ENCODE results near the gene ARHGAP31.
A peak's percentile ranks its signal among the peaks of the same experiment; 100 is the strongest.
"Not testable (repeated sequence)": the region's sequence is repeated elsewhere in the genome, so short reads cannot be mapped to it uniquely, and the experiment has no call there.

ARHGAP31 gene, protein sequence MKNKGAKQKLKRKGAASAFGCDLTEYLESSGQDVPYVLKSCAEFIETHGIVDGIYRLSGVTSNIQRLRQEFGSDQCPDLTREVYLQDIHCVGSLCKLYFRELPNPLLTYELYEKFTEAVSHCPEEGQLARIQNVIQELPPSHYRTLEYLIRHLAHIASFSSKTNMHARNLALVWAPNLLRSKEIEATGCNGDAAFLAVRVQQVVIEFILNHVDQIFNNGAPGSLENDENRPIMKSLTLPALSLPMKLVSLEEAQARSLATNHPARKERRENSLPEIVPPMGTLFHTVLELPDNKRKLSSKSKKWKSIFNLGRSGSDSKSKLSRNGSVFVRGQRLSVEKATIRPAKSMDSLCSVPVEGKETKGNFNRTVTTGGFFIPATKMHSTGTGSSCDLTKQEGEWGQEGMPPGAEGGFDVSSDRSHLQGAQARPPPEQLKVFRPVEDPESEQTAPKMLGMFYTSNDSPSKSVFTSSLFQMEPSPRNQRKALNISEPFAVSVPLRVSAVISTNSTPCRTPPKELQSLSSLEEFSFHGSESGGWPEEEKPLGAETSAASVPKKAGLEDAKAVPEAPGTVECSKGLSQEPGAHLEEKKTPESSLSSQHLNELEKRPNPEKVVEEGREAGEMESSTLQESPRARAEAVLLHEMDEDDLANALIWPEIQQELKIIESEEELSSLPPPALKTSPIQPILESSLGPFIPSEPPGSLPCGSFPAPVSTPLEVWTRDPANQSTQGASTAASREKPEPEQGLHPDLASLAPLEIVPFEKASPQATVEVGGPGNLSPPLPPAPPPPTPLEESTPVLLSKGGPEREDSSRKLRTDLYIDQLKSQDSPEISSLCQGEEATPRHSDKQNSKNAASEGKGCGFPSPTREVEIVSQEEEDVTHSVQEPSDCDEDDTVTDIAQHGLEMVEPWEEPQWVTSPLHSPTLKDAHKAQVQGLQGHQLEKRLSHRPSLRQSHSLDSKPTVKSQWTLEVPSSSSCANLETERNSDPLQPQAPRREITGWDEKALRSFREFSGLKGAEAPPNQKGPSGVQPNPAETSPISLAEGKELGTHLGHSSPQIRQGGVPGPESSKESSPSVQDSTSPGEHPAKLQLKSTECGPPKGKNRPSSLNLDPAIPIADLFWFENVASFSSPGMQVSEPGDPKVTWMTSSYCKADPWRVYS (N-terminal part only)

GRCh38 chr3:119293871-119294695 lies at the start of gene ARHGAP31:
Gene ARHGAP31, plus strand, starts transcription at chr3:119294383. Its CDS starts 522 bp downstream, at chr3:119294905.
- FAIRE-seq = peak; percentile 89

GRCh38 chr3:119245778-119246177 lies 48.4 kb upstream of the ARHGAP31 start:
- DNase-seq (ENCODE audit: extremely low spot score, insufficient read length, low read depth) (no peak), FAIRE-seq (no peak)

More at GRCh38 chr3:119293871-119294695, at the start of gene ARHGAP31:
- DNase-seq (ENCODE audit: extremely low spot score, insufficient read length, low read depth) = peak; percentile 49

- no peak for FAIRE-seq
- DNase-seq (ENCODE audit: extremely low spot score, insufficient read length, low read depth) = no peak
Observed at GRCh38 chr3:119255214-119255613, 39.0 kb upstream of the ARHGAP31 start.

GRCh38 chr3:119257111-119257510 lies 37.1 kb upstream of the ARHGAP31 start:
- no peak for DNase-seq (ENCODE audit: extremely low spot score, insufficient read length, low read depth)

GRCh38 chr3:119257654-119258410 lies 36.4 kb upstream of the ARHGAP31 start:
- FAIRE-seq (peak; percentile 73), DNase-seq (ENCODE audit: extremely low spot score, insufficient read length, low read depth) (no peak)

More at GRCh38 chr3:119257111-119257510, 37.1 kb upstream of the ARHGAP31 start:
- no peak for FAIRE-seq

GRCh38 chr3:119258915-119259314 lies 35.3 kb upstream of the ARHGAP31 start:
- peak; percentile 90 for FAIRE-seq

GRCh38 chr3:119259821-119260220 lies 34.4 kb upstream of the ARHGAP31 start:
- FAIRE-seq (no peak), DNase-seq (ENCODE audit: extremely low spot score, insufficient read length, low read depth) (no peak)

More at GRCh38 chr3:119258915-119259314, 35.3 kb upstream of the ARHGAP31 start:
- no peak for DNase-seq (ENCODE audit: extremely low spot score, insufficient read length, low read depth)

DNA sequence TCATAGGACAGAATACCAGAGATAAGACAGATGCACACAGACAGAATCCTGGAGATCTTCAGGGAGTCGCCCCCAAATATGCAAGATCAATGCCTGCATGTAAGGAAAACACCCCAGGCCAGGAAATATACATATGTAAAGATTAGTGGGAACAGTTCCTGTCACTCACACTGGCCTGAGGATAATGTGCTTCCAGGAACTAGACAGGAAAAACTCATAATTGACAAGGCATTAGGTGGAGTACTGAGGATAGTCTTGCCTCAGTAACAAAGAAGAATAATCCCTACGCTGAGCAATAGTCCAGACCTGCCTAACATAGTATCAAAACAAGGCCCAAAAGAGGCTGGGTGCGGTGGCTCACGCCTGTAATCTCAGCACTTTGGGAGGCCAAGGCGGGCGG lies 33.1 kb upstream of the ARHGAP31 start:
- DNase-seq (ENCODE audit: extremely low spot score, insufficient read length, low read depth) = no peak
- no peak for FAIRE-seq

DNA sequence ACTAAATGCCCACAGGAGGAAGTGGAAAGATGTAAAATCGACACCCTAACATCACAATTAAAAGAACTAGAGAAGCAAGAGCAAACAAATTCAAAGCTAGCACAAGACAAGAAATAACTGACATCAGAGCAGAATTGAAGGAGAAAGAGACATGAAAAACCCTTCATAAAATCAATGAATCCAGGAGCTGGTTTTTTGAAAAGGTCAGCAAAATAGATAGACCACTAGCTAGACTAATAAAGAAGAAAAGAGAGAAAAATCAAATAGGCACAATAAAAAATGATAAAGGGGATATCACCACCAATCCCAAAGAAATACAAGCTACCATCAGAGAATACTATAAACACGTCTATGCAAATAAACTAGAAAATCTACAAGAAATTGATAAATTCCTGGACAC lies 24.0 kb upstream of the ARHGAP31 start:
- not testable (repeated sequence) for DNase-seq (ENCODE audit: extremely low spot score, insufficient read length, low read depth); FAIRE-seq

DNA sequence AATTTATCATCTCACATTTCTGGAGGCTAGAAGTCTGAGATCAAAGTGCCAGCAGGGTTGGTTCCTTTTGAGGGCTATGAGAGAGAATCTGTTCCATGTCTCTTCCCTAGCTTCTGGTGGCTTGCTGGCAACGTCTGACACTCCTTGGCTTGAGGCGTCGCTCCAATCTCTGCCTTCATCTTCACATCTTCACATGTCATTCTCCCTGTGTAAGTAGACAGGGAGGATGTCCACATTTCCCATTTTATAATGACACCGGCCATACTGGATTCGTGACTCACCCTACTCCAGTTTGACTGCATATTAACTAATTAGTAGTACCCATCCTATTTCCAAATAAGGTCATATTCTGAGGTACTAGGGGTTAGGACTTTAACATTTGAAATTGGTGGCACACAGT lies 17.5 kb upstream of the ARHGAP31 start:
- DNase-seq (ENCODE audit: extremely low spot score, insufficient read length, low read depth) (no peak), FAIRE-seq (no peak)

DNA sequence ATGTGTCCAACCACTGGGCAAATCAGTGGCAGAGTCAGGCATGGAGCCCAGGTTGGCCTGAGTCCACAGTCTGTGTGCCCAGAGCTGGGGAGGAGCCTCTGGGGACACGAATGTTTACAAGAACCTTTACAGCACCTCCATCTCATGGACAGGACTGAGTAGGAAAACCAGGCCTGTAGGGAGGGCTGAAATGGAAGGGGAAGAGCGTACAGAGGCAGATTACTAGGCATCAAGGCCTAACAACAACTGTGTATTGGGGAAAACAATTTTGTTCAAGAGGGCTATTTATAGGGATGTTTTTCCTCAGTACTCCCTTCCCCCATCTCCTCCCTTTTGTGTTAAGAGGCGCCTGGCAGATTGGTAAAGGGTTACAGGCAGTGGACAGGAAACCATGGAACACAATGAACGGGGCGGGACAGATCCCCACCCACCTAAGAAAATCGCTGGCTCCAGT lies 15.1 kb upstream of the ARHGAP31 start:
- no peak for FAIRE-seq

DNA sequence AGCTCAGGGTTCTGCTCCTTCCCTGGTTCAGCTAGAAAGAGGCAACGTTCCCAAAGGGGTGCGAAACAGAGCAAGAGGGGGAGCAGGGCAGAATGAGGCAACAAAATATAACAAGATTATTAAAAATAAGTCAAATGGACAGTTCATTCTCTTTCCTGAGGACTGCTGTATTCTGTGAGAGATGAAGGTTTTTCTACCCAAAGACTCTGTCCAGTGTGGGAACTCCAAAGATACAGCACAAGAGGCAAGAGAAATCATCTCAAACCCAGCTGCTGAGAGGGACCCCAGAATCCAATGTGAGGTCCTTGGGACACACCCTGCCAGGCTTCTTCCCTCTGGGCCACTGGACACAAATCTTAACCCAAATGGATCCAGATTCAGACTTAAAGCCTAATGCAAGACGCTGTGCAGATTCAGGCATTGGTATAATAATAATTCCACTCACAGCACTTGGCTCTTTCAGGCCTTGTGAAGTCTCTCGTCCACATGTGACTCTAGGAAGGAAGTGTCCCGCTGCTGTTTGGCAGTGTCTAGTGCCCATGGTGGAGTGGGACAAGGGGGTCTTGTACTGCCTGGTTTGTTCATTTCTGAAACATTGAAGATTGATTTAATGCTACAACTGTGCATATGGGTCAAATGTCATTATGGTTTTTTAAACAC lies 14.5 kb upstream of the ARHGAP31 start:
- no peak for FAIRE-seq
- DNase-seq (ENCODE audit: extremely low spot score, insufficient read length, low read depth) = no peak

More for the DNA sequence above, 15.1 kb upstream of the ARHGAP31 start:
- DNase-seq (ENCODE audit: extremely low spot score, insufficient read length, low read depth) = no peak

GRCh38 chr3:119288669-119289403 lies 5.3 kb upstream of the ARHGAP31 start:
- DNase-seq (ENCODE audit: extremely low spot score, insufficient read length, low read depth) (no peak), FAIRE-seq (no peak)

- DNase-seq (ENCODE audit: extremely low spot score, insufficient read length, low read depth) (no peak), FAIRE-seq (peak; percentile 21)
Observed at GRCh38 chr3:119289404-119289770, 4.8 kb upstream of the ARHGAP31 start.

- FAIRE-seq = no peak
Observed at GRCh38 chr3:119290613-119291012, 3.6 kb upstream of the ARHGAP31 start.

DNA sequence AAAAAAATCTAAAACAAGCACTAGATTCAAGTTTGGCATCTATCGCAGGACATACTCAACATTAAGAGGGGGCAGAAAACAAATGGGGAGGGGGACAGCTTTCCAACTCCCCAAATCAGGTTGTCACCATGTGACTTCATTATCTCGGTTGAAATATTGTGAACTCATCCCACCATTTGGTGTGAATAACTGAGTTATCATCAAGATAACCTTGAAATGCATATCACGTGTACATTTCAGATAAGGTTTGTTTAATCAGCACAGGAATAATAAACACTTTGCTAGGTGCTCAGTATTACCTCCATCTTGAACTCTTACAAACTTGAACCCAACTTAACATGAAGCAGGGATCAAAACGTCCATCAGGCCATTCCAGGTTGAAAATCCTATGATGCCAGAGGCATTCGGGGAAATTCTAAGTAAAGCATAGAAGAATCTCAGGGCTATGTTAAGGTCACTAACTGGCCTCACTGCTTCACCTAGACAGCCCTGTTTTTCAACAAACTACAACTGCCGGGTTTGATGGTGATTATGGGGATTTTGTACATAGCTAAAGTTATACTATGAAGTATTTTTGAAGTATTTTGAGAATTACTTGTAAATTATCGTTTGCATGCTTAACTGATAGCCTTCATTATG lies 3.0 kb upstream of the ARHGAP31 start:
- DNase-seq (ENCODE audit: extremely low spot score, insufficient read length, low read depth) = no peak
- no peak for FAIRE-seq

More at GRCh38 chr3:119290613-119291012, 3.6 kb upstream of the ARHGAP31 start:
- no peak for DNase-seq (ENCODE audit: extremely low spot score, insufficient read length, low read depth)

GRCh38 chr3:119292666-119293065 lies 1.5 kb upstream of the ARHGAP31 start:
- FAIRE-seq (peak; percentile 46), DNase-seq (ENCODE audit: extremely low spot score, insufficient read length, low read depth) (no peak)
